T-cell (primary cell): Measurements from ENCODE around the gene SAG. TPM values are rescaled to one million over a fixed set of nuclear protein-coding genes. Genes with fewer than 3 reads are reported as not detected.

Source experiments
- ATAC-seq, 4 experiments: fragments of 200-7000 bp in 3 of 4; fragments of 150-1000 bp in 1 of 4; cut with Tn5 transposase; replicated peaks in 1 of 4; 1 replicate in 3 of 4; 2 replicates in 1 of 4; pipeline ENCODE4 v1.10.0; 2021; ENCODE audit warnings: moderate library complexity in 3 of 4, mild to moderate bottlenecking in 2 of 4, moderate number of reproducible peaks in 1 of 4
- CTCF ChIA-PET, 2 donors: fragments of 300-600 bp; sonication (Branson Sonifier 250); formaldehyde crosslinking; loops; one replicate each; lab custom pipeline; 2022; ENCODE audit warnings: antibody characterized with exemption in 2 of 2; lab: Charles Lee
- POLR2A ChIA-PET, 2 donors: fragments of 300-600 bp; sonication (Branson Sonifier 250); formaldehyde crosslinking; loops; one replicate each; lab custom pipeline; 2022; ENCODE audit warnings: antibody characterized with exemption in 2 of 2; lab: Charles Lee
- DNase-seq, 35 experiments: peaks; one replicate each; pipeline versions ENCODE4 v3.0.0 to v3.0.0-alpha.2; 2013 to 2023
- H3K27ac ChIP-seq: one replicate; pipeline ENCODE4 v1.5.1; 2013; ENCODE audit warnings: low read length
- H3K27me3 ChIP-seq, 2 experiments: replicated peaks in 1 of 2; 1 replicate in 1 of 2; 2 replicates in 1 of 2; pipeline versions ENCODE4 v1.6.1 to v1.7.0; 2013; ENCODE audit warnings: low read length in 1 of 2, mixed read lengths in 1 of 2; ENCODE audit not compliant: control insufficient read depth in 2 of 2, insufficient read depth in 2 of 2; ENCODE audit errors: extremely low read depth in 1 of 2
- H3K36me3 ChIP-seq, 2 donors: 1 replicate in 1 of 2; 2 replicates in 1 of 2; pipeline versions ENCODE4 v1.6.1 to v1.7.0; 2013; ENCODE audit warnings: low read length in 1 of 2; ENCODE audit not compliant: control insufficient read depth in 2 of 2, insufficient read depth in 1 of 2; ENCODE audit errors: extremely low read depth in 1 of 2
- H3K4me1 ChIP-seq, 2 experiments: 1 replicate in 1 of 2; 2 replicates in 1 of 2; pipeline versions ENCODE4 v1.6.1 to v1.7.0; 2013; ENCODE audit warnings: low read length in 2 of 2, mixed read lengths in 1 of 2; ENCODE audit not compliant: insufficient read depth in 2 of 2, control insufficient read depth in 1 of 2; ENCODE audit errors: extremely low read depth in 1 of 2
- H3K4me3 ChIP-seq, 2 donors: 1 replicate in 1 of 2; 2 replicates in 1 of 2; pipeline versions ENCODE4 v1.5.1 to v1.7.0; 2013; ENCODE audit warnings: mild to moderate bottlenecking in 2 of 2, low read length in 1 of 2, moderate library complexity in 1 of 2; ENCODE audit not compliant: control insufficient read depth in 1 of 2; ENCODE audit errors: extremely low read depth in 1 of 2
- H3K9me3 ChIP-seq: 2 replicates; pipeline ENCODE4 v1.7.0; 2013
- H3K27ac Mint-ChIP-seq, 2 donors: one replicate each; pipeline ENCODE4 v1.8.0; 2020 to 2021; ENCODE audit warnings: mild to moderate bottlenecking in 2 of 2, mixed read lengths in 2 of 2
- H3K27me3 Mint-ChIP-seq, 2 donors: one replicate each; pipeline ENCODE4 v1.8.0; 2021 to 2022; ENCODE audit warnings: mixed read lengths in 2 of 2
- H3K36me3 Mint-ChIP-seq: one replicate; pipeline ENCODE4 v1.8.0; 2021; ENCODE audit warnings: mixed read lengths
- H3K4me1 Mint-ChIP-seq, 3 donors: one replicate each; pipeline ENCODE4 v1.8.0; 2020 to 2022; ENCODE audit warnings: mixed read lengths in 3 of 3, mild to moderate bottlenecking in 1 of 3
- H3K4me3 Mint-ChIP-seq, 3 donors: one replicate each; pipeline ENCODE4 v1.8.0; 2020 to 2022; ENCODE audit warnings: mild to moderate bottlenecking in 3 of 3, mixed read lengths in 3 of 3, moderate library complexity in 3 of 3
- H3K9me3 Mint-ChIP-seq, 3 donors: one replicate each; pipeline ENCODE4 v1.8.0; 2020 to 2022; ENCODE audit warnings: mixed read lengths in 3 of 3
- WGBS: methylation state at CpG from one replicate; pipeline ENCODE4 v1.1.5; 2013; ENCODE audit warnings: missing lambda C conversion rate; ENCODE audit not compliant: insufficient coverage; 5-methylcytosine and 5-hydroxymethylcytosine counted together
- total RNA-seq, 35 experiments: library from RNA in 6 of 35; stranded (reverse) in 6 of 35; fragments of 120-200 nt in 1 of 35; gene quantifications; one replicate each; pipeline versions ENCODE4 v1.2.1 to v1.2.4 and lab custom pipeline; 2013 to 2026

Gene SAG
- total RNA-seq, 5 donors from 2014 or later (not counting 1 experiment from before 2014, with no cell fraction given) = 0.03 to 0.37 TPM; not detected in 3

DNA sequence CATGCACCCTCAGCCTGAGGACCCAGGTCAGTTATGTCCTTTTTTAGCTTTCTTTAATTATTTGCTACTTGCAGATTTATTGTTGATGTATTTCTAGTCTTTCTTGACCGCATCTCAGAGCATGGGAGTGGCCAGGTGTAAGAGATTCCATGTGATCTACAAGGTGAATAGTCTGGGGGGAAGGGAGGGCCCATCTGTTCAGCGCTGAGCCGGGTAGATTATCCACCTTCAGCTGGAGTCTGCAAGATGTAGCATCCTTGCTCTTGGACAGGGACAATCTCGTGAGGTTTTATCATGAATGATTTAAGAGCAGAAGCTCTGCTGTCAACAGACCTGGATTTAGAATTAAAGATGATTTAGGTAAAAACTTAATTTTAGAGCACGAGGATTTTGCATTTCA, 34.7 kb downstream of the SAG start:
- Mint-ChIP-seq H3K9me3 (no peaks in the 10 kb centered on the region), H3K27me3 (no peaks in the 10 kb centered on the region), H3K4me1 (peaks cover 4 to 16% (median 9%) of the 10 kb centered on the region in 3 donors), H3K4me3 (no peak overlapping the region), H3K36me3 (peaks cover 3% of the 10 kb centered on the region), H3K27ac (no peak overlapping the region)
- ATAC-seq (no peak), DNase-seq (no peak)
- POLR2A ChIA-PET = interaction anchor here (0.6 to 0.7 kb wide), 3 partner anchors 19 to 950 kb away, joined by 3 to 5 read pairs (median 4); no protein-coding TSS in a partner anchor
- H3K27me3 ChIP-seq = no peaks in the 10 kb centered on the region
- CTCF ChIA-PET = interaction anchor here (0.6 to 0.7 kb wide), 3 partner anchors 11 to 283 kb away, joined by 3 read pairs; no protein-coding TSS in a partner anchor
- WGBS = 96% methylated on average over 4 of the region's 5 CpGs
- no peaks in the 10 kb centered on the region for H3K9me3 ChIP-seq
- no peak overlapping the region for H3K27ac ChIP-seq
- peaks cover 0 to 4% of the 10 kb centered on the region in 2 experiments for H3K4me1 ChIP-seq
- no peaks in the 10 kb centered on the region for H3K36me3 ChIP-seq
- no peak overlapping the region for H3K4me3 ChIP-seq

DNA sequence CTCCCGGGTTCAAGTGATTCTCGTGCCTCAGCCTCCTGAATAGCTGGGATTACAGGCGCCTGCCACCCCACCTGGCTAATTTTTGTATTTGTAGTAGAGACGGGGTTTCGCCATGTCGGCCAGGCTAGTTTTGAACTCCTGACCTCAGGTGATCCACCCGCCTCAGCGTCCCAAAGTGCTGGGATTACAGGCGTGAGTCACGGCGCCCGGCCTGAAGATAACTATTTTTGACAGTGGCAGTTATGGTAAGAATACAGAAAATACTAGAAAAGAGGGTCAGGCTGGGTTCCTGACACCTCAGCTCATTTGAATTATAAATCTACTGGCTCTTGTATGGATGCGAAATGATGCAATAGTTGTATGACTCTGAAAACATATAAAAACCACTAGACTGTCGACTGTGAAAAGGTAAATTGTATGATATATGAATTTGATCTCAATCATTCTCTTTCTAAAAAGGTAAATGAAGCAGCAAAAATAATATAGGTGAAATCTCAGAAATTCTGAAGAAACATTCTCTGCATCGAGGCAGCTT, 35.6 kb downstream of the SAG start:
- POLR2A ChIA-PET = interaction anchor here in 1 of 2 donors (0.7 kb wide), 2 partner anchors 30 to 42 kb away, joined by 5 read pairs; no protein-coding TSS in a partner anchor

DNA sequence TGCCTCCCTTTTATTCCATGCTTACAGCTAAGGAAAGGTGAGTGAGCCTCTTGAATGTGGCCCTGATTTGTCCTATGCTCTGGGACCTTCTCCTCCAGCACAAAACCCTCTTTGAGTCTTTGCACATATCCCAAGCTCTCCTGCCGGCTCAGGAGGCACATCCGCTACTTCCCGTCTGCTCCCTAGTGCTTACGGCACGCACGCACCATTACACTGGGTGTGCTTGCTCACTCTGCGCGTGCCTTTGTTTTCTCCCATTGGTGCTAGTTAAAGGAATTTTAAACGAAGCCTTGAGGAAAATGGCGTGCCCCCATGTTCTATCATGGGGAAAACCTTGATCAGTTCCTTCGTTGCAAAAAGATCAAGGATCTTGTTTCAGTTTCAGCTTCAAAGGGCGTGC, 38.8 kb downstream of the SAG start:
- H3K36me3 ChIP-seq = no peaks in the 10 kb centered on the region
- peaks cover 3 to 9% of the 10 kb centered on the region in 2 experiments for H3K4me1 ChIP-seq
- no peaks in the 10 kb centered on the region for H3K9me3 ChIP-seq
- CTCF ChIA-PET = no interaction called here
- H3K4me3 Mint-ChIP-seq = no peak overlapping the region
- H3K27ac ChIP-seq = no peak overlapping the region
- DNase-seq = no peak
- H3K27ac Mint-ChIP-seq = no peak overlapping the region
- no peaks in the 10 kb centered on the region for H3K36me3 Mint-ChIP-seq
- H3K4me3 ChIP-seq = no peak overlapping the region
- H3K27me3 Mint-ChIP-seq = no peaks in the 10 kb centered on the region
- WGBS = 91% methylated on average over 12 of the region's 12 CpGs
- ATAC-seq = no peak
- POLR2A ChIA-PET = no interaction called here
- peaks cover 0 to 5% of the 10 kb centered on the region in 2 experiments for H3K27me3 ChIP-seq
- H3K4me1 Mint-ChIP-seq = peaks cover 21 to 29% (median 21%) of the 10 kb centered on the region in 3 donors
- H3K9me3 Mint-ChIP-seq = no peaks in the 10 kb centered on the region

More for the DNA sequence above, 35.6 kb downstream of the SAG start:
- Histone ChIP-seq H3K27me3 (no peaks in the 10 kb centered on the region), H3K4me1 (peaks cover 0 to 4% of the 10 kb centered on the region in 2 experiments), H3K4me3 (no peak overlapping the region), H3K36me3 (no peaks in the 10 kb centered on the region), H3K9me3 (no peaks in the 10 kb centered on the region), H3K27ac (no peak overlapping the region)
- Mint-ChIP-seq H3K4me3 (no peak overlapping the region), H3K36me3 (no peaks in the 10 kb centered on the region), H3K27ac (no peak overlapping the region), H3K9me3 (no peaks in the 10 kb centered on the region), H3K27me3 (no peaks in the 10 kb centered on the region), H3K4me1 (peaks cover 4 to 12% (median 9%) of the 10 kb centered on the region in 3 donors)
- DNase-seq (no peak), ATAC-seq (no peak)
- 95% methylated on average over 11 of the region's 15 CpGs for WGBS
- CTCF ChIA-PET = interaction anchor here in 1 of 2 donors (0.7 kb wide), 1 partner anchor 14 kb away, joined by 3 read pairs; no protein-coding TSS in a partner anchor

DNA sequence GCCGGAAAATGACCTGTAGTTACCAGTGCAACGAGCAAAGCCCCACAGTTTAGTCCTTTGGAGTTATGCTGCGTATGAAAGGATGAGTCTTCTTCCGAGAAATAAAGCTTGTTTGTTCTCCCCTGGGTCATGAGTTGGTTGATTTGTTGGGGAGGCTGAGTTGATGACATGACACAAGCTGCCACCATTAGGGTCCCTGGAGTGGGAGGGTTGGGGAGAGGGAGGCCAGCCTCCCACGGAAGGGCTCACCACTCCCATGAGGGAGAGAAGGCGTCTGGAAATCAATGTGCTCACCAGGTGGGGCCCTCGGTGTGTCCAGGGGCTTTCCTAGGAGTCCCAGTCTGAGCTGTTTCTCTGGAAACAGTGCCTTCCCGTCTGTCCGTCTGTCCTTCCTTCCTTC, 39.3 kb downstream of the SAG start:
- ChIA-PET CTCF (interaction anchor here in 1 of 2 donors (0.6 kb wide), 1 partner anchor 50 kb away, joined by 3 read pairs; no protein-coding TSS in a partner anchor), POLR2A (interaction anchor here in 1 of 2 donors (0.5 kb wide), 1 partner anchor 264 kb away, joined by 3 read pairs; no protein-coding TSS in a partner anchor)
- Histone ChIP-seq H3K4me1 (peaks cover 3 to 9% of the 10 kb centered on the region in 2 experiments), H3K27me3 (peaks cover 0 to 5% of the 10 kb centered on the region in 2 experiments), H3K36me3 (no peaks in the 10 kb centered on the region), H3K27ac (no peak overlapping the region), H3K9me3 (no peaks in the 10 kb centered on the region), H3K4me3 (no peak overlapping the region)
- Mint-ChIP-seq H3K27ac (no peak overlapping the region), H3K4me1 (peaks cover 21 to 31% (median 23%) of the 10 kb centered on the region in 3 donors), H3K36me3 (no peaks in the 10 kb centered on the region), H3K27me3 (no peaks in the 10 kb centered on the region), H3K9me3 (no peaks in the 10 kb centered on the region), H3K4me3 (no peak overlapping the region)
- 88% methylated on average over 9 of the region's 9 CpGs for WGBS
- ATAC-seq = no peak
- no peak for DNase-seq

DNA sequence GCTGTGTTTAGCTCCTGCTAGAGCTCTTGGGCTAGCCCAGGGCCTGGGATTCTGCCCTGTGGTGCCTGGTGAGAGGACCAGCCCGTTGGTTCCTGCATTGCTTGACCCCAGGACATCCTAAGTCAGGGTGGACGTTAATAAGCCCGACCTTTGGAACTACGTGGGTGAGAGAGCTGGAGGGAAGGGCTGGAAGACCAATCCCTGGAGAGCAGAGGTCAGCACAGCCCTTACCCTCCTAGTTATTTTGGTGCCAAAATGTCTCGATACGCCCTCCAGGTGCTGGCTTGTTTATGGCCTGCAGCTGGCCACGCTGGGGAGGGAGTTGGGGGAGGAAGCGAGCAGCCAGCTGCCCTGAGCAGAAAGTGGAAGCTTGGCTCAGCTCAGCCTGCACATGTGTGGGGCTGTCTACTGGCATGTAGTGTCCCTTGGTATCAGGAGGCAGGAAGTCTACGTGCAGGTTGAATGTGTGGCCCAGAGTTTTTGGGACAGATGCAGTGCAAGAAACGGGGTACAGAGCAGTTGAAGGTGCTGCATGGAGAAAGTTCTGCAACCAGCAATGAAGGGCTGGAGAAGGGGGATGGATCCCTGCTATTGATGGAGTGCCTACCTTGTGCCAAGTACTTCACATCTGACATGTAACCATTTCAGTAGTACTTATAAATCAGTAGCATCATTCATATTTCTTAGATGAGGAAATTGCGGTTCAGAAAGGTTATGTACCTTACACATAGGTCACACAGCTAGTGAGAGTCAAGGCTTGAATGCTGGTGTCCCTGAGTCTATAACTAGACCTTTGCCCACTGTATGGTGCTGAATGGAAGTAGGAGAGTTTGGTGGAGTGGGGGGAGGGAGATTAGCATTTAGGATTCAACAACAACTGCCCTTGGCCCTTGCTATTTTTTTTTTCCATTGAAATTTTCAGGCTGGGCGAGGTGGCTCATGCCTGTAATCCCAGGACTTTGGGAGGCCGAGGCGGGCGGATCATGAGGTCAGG, 41.7 kb downstream of the SAG start:
- CTCF ChIA-PET = interaction anchor here in 1 of 2 donors (0.9 kb wide), 1 partner anchor 94 kb away, joined by 3 read pairs; no protein-coding TSS in a partner anchor
- 68% methylated on average over 8 of the region's 15 CpGs for WGBS

DNA sequence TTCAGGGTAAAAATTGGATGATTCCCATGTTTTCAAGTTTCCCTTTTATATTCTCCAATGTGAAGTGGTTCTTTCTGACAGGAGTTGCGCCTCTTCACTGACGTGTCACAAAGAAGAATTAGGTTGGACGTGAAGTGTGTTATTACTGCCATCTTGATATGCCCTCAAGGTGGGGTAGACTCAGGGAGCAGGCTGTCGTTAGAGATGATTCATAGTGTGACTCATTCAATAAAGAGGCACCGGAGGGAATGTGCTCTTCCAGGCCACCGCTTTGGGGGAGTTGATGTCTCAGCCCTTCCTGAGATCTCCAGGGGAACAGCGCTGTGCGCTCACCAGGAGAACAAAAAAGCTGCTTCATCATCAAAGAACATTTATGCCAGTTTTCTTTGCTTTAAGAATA, 43.1 kb downstream of the SAG start:
- H3K9me3 Mint-ChIP-seq = no peaks in the 10 kb centered on the region
- no peaks in the 10 kb centered on the region for H3K9me3 ChIP-seq
- peaks cover 1% of the 10 kb centered on the region for H3K36me3 Mint-ChIP-seq
- H3K4me3 ChIP-seq = no peak overlapping the region
- ChIA-PET CTCF (no interaction called here), POLR2A (no interaction called here)
- H3K27ac Mint-ChIP-seq = peak overlapping the region in 1 of 2 donors; percentile 44
- 23% methylated on average over 2 of the region's 8 CpGs for WGBS
- H3K4me1 Mint-ChIP-seq = peaks cover 43 to 56% (median 48%) of the 10 kb centered on the region in 3 donors
- H3K27me3 Mint-ChIP-seq = no peaks in the 10 kb centered on the region
- ATAC-seq (peak in 2 of 4 experiments; percentile 38 to 42), DNase-seq (peak in 4 of 35 experiments; percentile 1 to 36 (median 26))
- H3K27me3 ChIP-seq = peaks cover 0 to 5% of the 10 kb centered on the region in 2 experiments
- no peak overlapping the region for H3K4me3 Mint-ChIP-seq
- H3K27ac ChIP-seq = no peak overlapping the region
- peaks cover 8 to 31% of the 10 kb centered on the region in 2 experiments for H3K4me1 ChIP-seq
- no peaks in the 10 kb centered on the region for H3K36me3 ChIP-seq

More for the DNA sequence above, 41.7 kb downstream of the SAG start:
- ATAC-seq (no peak), DNase-seq (peak in 1 of 35 experiments; percentile 21)
- H3K27me3 ChIP-seq = peaks cover 0 to 5% of the 10 kb centered on the region in 2 experiments
- H3K9me3 ChIP-seq = no peaks in the 10 kb centered on the region
- peak overlapping the region in 1 of 3 donors; percentile 4 for H3K4me3 Mint-ChIP-seq
- H3K36me3 ChIP-seq = no peaks in the 10 kb centered on the region
- H3K4me1 Mint-ChIP-seq = peaks cover 37 to 48% (median 42%) of the 10 kb centered on the region in 3 donors
- H3K4me3 ChIP-seq = no peak overlapping the region
- no peaks in the 10 kb centered on the region for H3K36me3 Mint-ChIP-seq
- POLR2A ChIA-PET = interaction anchor here in 1 of 2 donors (0.6 kb wide), 1 partner anchor 14 kb away, joined by 3 read pairs; no protein-coding TSS in a partner anchor
- H3K4me1 ChIP-seq = peaks cover 5 to 23% of the 10 kb centered on the region in 2 experiments
- H3K9me3 Mint-ChIP-seq = no peaks in the 10 kb centered on the region
- H3K27ac ChIP-seq = no peak overlapping the region
- H3K27me3 Mint-ChIP-seq = no peaks in the 10 kb centered on the region
- H3K27ac Mint-ChIP-seq = no peak overlapping the region
